ENCODE data around the gene KPNA3. TPM values are rescaled to one million over a fixed set of nuclear protein-coding genes. Genes with fewer than 3 reads are reported as not detected.

KPNA3 gene
- total RNA-seq, 2 experiments from 2014 or later = 59.1 to 60.6 TPM

DNA sequence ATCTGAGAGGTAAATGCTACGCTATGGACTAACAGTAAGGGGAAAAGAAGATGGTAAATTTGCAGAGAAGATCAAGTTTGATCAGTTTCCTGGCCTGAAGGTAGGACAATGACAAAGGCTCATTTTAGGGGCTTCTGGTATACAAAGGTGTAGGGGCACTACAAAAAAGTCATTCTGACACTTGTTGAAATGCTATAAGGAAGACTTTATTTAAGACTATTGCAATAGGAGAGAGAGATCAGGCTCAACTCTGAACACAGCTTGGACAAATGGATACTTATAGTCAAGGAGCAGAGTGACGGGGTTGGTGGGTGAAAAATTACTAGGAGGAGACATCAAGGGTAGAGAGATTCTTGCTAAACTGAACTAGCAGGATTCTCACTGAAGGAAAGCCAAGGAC, 37.2 kb upstream of the KPNA3 start:
- ATAC-seq (no peak), DNase-seq (no peak)
- no peak overlapping the region for H3K27ac Mint-ChIP-seq
- intact Hi-C loops (cut with micrococcal nuclease) = no loop called here
- H3K9me3 Mint-ChIP-seq = peaks cover 7% of the 10 kb centered on the region
- H3K27me3 Mint-ChIP-seq = peaks cover 2% of the 10 kb centered on the region
- CTCF ChIA-PET = no interaction called here
- no peak overlapping the region for H3K4me3 Mint-ChIP-seq
- peaks cover 7% of the 10 kb centered on the region for H3K4me1 Mint-ChIP-seq (ENCODE audit: low read depth)
- POLR2A ChIA-PET = no interaction called here
- no peaks in the 10 kb centered on the region for H3K36me3 Mint-ChIP-seq (ENCODE audit: low read depth)
- TF ChIP-seq, protein P1, sequence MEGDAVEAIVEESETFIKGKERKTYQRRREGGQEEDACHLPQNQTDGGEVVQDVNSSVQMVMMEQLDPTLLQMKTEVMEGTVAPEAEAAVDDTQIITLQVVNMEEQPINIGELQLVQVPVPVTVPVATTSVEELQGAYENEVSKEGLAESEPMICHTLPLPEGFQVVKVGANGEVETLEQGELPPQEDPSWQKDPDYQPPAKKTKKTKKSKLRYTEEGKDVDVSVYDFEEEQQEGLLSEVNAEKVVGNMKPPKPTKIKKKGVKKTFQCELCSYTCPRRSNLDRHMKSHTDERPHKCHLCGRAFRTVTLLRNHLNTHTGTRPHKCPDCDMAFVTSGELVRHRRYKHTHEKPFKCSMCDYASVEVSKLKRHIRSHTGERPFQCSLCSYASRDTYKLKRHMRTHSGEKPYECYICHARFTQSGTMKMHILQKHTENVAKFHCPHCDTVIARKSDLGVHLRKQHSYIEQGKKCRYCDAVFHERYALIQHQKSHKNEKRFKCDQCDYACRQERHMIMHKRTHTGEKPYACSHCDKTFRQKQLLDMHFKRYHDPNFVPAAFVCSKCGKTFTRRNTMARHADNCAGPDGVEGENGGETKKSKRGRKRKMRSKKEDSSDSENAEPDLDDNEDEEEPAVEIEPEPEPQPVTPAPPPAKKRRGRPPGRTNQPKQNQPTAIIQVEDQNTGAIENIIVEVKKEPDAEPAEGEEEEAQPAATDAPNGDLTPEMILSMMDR (IDR thresholded peaks at IDR 0.05) = no peak

DNA sequence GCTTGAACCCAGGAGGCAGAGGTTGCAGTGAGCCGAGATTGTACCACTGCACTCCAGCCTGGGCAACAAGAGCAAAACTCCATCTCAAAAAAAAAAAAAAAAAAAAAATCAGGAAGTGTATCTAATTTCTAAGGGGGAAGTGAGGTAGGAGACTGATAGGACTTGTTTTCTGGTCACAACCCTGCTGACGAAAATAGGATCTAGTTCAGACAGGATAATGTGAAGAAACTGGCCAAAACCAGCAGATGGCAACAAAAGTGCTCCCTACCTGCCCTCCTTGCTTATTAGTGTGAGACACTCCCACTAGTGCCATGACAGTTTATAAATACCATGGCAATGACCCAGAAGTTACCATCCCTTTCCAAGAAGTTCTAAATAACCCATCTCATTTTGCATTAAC, 36.0 kb upstream of the KPNA3 start:
- peaks cover 6% of the 10 kb centered on the region for H3K27me3 Mint-ChIP-seq
- no peak for ATAC-seq
- H3K27ac Mint-ChIP-seq = no peak overlapping the region
- DNase-seq = no peak
- TF ChIP-seq, protein P1 (IDR thresholded peaks at IDR 0.05) = no peak
- ChIA-PET CTCF (no interaction called here), POLR2A (no interaction called here)
- H3K36me3 Mint-ChIP-seq (ENCODE audit: low read depth) = no peaks in the 10 kb centered on the region
- peaks cover 7% of the 10 kb centered on the region for H3K4me1 Mint-ChIP-seq (ENCODE audit: low read depth)
- no peak overlapping the region for H3K4me3 Mint-ChIP-seq
- intact Hi-C loops (cut with micrococcal nuclease) = no loop called here
- peaks cover 7% of the 10 kb centered on the region for H3K9me3 Mint-ChIP-seq

DNA sequence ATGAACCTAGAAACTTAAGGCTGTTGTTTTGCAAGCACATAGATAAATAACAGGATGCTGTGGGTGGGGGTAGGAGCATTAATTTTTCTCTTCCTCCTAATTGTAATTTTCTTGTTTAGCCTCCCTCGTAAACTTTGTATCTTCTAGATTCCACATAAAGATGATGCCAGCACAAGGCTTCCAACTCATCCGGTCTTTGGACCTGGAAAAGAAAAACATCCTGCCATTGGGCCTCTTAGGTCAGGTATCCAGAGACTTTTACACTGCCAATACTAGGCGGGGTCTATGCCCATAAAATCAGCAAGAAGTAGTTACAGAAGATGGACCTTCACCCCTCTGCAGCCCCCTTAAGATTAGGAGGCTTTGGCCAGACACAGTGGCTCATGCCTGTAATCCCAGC, 35.4 kb upstream of the KPNA3 start:
- CTCF ChIA-PET = no interaction called here
- intact Hi-C loops (cut with micrococcal nuclease) = no loop called here
- Mint-ChIP-seq H3K27me3 (peaks cover 9% of the 10 kb centered on the region), H3K4me1 (ENCODE audit: low read depth) (peaks cover 7% of the 10 kb centered on the region), H3K27ac (no peak overlapping the region), H3K36me3 (ENCODE audit: low read depth) (no peaks in the 10 kb centered on the region), H3K9me3 (peaks cover 7% of the 10 kb centered on the region), H3K4me3 (no peak overlapping the region)
- TF ChIP-seq, protein P1 (IDR thresholded peaks at IDR 0.05) = no peak
- DNase-seq = no peak
- ATAC-seq = no peak
- POLR2A ChIA-PET = no interaction called here

DNA sequence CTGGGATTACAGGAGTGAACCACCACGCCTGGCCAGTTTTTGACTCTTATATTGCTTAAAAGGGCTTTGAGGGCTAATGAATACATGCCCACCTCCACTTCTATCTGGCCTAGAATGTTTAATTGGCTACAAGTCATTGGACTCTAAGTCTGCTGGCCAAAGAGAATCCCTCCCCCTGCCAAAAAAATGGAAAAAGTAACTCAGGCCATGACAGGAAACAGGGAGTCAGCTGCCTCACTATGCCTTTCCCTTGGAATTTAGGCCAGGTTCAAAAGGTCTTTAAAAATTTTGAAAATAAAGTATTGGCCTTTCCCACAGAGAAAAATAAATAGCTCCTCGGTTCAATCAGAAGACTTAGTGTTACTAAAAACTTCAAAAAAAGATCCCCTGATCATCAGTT, 34.9 kb upstream of the KPNA3 start:
- no peak for ATAC-seq
- H3K27ac Mint-ChIP-seq = no peak overlapping the region
- CTCF ChIA-PET = no interaction called here
- no peaks in the 10 kb centered on the region for H3K36me3 Mint-ChIP-seq (ENCODE audit: low read depth)
- intact Hi-C loops (cut with micrococcal nuclease) = no loop called here
- H3K27me3 Mint-ChIP-seq = peaks cover 9% of the 10 kb centered on the region
- TF ChIP-seq, protein P1 (IDR thresholded peaks at IDR 0.05) = no peak
- DNase-seq = no peak
- H3K4me3 Mint-ChIP-seq = no peak overlapping the region
- POLR2A ChIA-PET = no interaction called here
- peaks cover 7% of the 10 kb centered on the region for H3K9me3 Mint-ChIP-seq
- H3K4me1 Mint-ChIP-seq (ENCODE audit: low read depth) = peaks cover 7% of the 10 kb centered on the region

DNA sequence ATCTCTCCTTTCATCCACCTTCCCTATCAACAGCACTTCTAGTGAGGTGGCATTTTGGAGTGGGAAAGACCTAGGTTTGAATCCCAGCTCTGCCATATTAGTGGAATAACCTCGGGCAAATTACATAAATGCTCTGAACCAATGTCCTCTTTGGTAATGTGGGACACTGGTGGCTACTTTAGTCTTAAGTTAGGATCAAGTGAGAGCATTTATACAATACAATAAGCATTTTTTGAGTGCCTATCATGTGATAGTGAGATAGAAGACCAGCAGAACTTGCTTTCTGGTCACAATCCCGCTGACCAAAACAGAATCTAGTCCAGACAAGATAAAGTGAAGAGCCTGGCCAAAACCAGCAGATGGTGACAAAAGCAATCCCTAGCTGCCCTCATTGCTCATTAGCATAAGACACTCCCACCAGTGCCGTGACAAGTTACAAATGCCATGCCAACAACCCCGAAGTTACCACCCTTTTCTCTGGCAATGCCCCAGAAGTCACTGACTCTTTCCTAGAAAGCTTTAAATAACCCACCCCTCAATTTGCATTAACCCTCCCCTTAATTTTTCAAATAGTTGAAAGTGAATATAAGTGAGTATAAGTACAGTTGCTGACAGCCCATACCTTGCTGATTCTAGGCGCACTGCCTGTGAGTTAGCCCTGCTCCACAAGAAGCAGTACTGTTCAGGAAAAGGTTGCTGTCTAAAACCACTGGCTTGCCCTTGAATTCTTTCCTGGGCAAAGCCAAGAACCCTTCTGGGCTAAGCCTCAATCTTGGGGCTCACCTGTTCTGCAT, 28.9 kb upstream of the KPNA3 start:
- ATAC-seq (no peak), DNase-seq (no peak)
- Mint-ChIP-seq H3K27ac (no peak overlapping the region), H3K27me3 (peaks cover 14% of the 10 kb centered on the region), H3K36me3 (ENCODE audit: low read depth) (no peaks in the 10 kb centered on the region), H3K9me3 (no peaks in the 10 kb centered on the region), H3K4me1 (ENCODE audit: low read depth) (no peaks in the 10 kb centered on the region), H3K4me3 (no peak overlapping the region)
- TF ChIP-seq, protein P1 (IDR thresholded peaks at IDR 0.05) = no peak
- ChIA-PET CTCF (interaction anchor here (0.8 kb wide), 1 partner anchor 32 kb away, joined by 3 read pairs; no protein-coding TSS in a partner anchor), POLR2A (no interaction called here)
- intact Hi-C loops (cut with micrococcal nuclease) = no loop called here
